Astrocyte of the spinal cord (primary cell): Measurements from ENCODE around the gene KCNAB2.

Source experiments
- DNase-seq: peaks from one replicate; pipeline ENCODE4 v3.0.0; 2011; ENCODE audit warnings: low read depth, low spot score
- H3K4me3 ChIP-seq: 2 replicates; pipeline ENCODE4 v1.5.1; 2011; ENCODE audit warnings: low read depth, mild to moderate bottlenecking, low read length, moderate library complexity
- CTCF ChIP-seq: IDR thresholded peaks from 2 replicates; pipeline ENCODE4 v1.5.1; 2012; ENCODE audit warnings: low read depth, mild to moderate bottlenecking, low read length, inconsistent platforms
- in situ Hi-C: cut with HindIII; loops from 2 replicates; pipeline ENCODE4 v1.10.0; 2017; ENCODE audit warnings: low sequenced_read_pairs

Gene KCNAB2

GRCh38 chr1:6026095-6026809 is 19.4 kb upstream of the KCNAB2 start:
- no peak overlapping the region for H3K4me3 ChIP-seq
- no peak for TF ChIP-seq CTCF
- in situ Hi-C loops, result no loop called here
- DNase-seq, result no peak

- no peak for TF ChIP-seq CTCF
- DNase-seq, result no peak
- H3K4me3 ChIP-seq, result no peak overlapping the region
- in situ Hi-C loops, result no loop called here
These were observed 18.1 kb upstream of the KCNAB2 start for GRCh38 chr1:6027591-6027990.

GRCh38 chr1:6028042-6028850 is 17.4 kb upstream of the KCNAB2 start:
- DNase-seq, result no peak
- H3K4me3 ChIP-seq, result no peak overlapping the region
- no peak for TF ChIP-seq CTCF
- in situ Hi-C loops, result no loop called here

- in situ Hi-C loops, result no loop called here
- TF ChIP-seq CTCF, result no peak
- no peak for DNase-seq
- no peak overlapping the region for H3K4me3 ChIP-seq
These were observed 16.3 kb upstream of the KCNAB2 start for GRCh38 chr1:6029351-6029750.

GRCh38 chr1:6030132-6030531 is 15.6 kb upstream of the KCNAB2 start:
- no peak for DNase-seq
- in situ Hi-C loops, result no loop called here
- no peak overlapping the region for H3K4me3 ChIP-seq
- no peak for TF ChIP-seq CTCF

- in situ Hi-C loops, result no loop called here
- no peak for TF ChIP-seq CTCF
- no peak overlapping the region for H3K4me3 ChIP-seq
- DNase-seq, result no peak
These were observed 15.0 kb upstream of the KCNAB2 start for GRCh38 chr1:6030547-6031261.
